Keratinocyte (primary cell): Measurements from ENCODE around the gene MRTFA. TPM values are rescaled to one million over a fixed set of nuclear protein-coding genes. Genes with fewer than 3 reads are reported as not detected.

ENCODE experiments used
- DNase-seq: peaks from one replicate; pipeline ENCODE4 v3.0.0-alpha.2; 2011; ENCODE audit warnings: low read depth, missing footprints, low spot score
- FAIRE-seq: peaks from 2 replicates; lab custom pipeline; 2011; peaks lifted over from hg19 to GRCh38; lab: Jason Lieb, UNC
- H2AFZ ChIP-seq: 2 replicates; pipeline ENCODE4 v1.6.0; 2012; ENCODE audit warnings: low read length, control low read depth, inconsistent platforms; ENCODE audit not compliant: control insufficient read depth
- H3K27ac ChIP-seq: 2 replicates; pipeline ENCODE4 v1.5.1; 2011; ENCODE audit warnings: low read length; ENCODE audit not compliant: control insufficient read depth, insufficient read depth
- H3K27me3 ChIP-seq: 3 replicates; pipeline ENCODE4 v1.6.0; 2011; ENCODE audit warnings: low read length; ENCODE audit not compliant: control insufficient read depth, insufficient read depth; ENCODE audit errors: extremely low read depth
- H3K36me3 ChIP-seq, 2 experiments: 2 replicates in 1 of 2; 3 replicates in 1 of 2; pipeline ENCODE4 v1.5.1; 2011; ENCODE audit warnings: low read length in 2 of 2, mild to moderate bottlenecking in 1 of 2; ENCODE audit not compliant: control insufficient read depth in 2 of 2, insufficient read depth in 2 of 2; ENCODE audit errors: extremely low read depth in 1 of 2
- H3K4me1 ChIP-seq: 3 replicates; pipeline ENCODE4 v1.5.1; 2011; ENCODE audit warnings: low read length; ENCODE audit not compliant: control insufficient read depth, insufficient read depth; ENCODE audit errors: extremely low read depth
- H3K4me2 ChIP-seq: 3 replicates; pipeline ENCODE4 v1.6.0; 2011; ENCODE audit warnings: low read depth, low read length; ENCODE audit not compliant: control insufficient read depth, insufficient read depth; ENCODE audit errors: extremely low read depth
- H3K4me3 ChIP-seq, 3 experiments: fragments of 200-600 bp in 1 of 3; sonication (generic) in 1 of 3; 2 replicates in 2 of 3; 3 replicates in 1 of 3; pipeline ENCODE4 v1.5.1; 2011 to 2016; ENCODE audit warnings: low read length in 3 of 3, mild to moderate bottlenecking in 3 of 3, control low read depth in 2 of 3, inconsistent platforms in 1 of 3, low read depth in 1 of 3, mixed read lengths in 1 of 3, mixed run types in 1 of 3, moderate library complexity in 1 of 3; ENCODE audit not compliant: control insufficient read depth in 2 of 3, insufficient read depth in 2 of 3; ENCODE audit errors: extremely low read depth in 1 of 3
- H3K79me2 ChIP-seq: 2 replicates; pipeline ENCODE4 v1.6.0; 2012; ENCODE audit warnings: low read length; ENCODE audit not compliant: control insufficient read depth, insufficient read depth
- H3K9ac ChIP-seq: 3 replicates; pipeline ENCODE4 v1.6.0; 2011; ENCODE audit warnings: low read length; ENCODE audit not compliant: control insufficient read depth, insufficient read depth; ENCODE audit errors: extremely low read depth
- H3K9me1 ChIP-seq: 3 replicates; pipeline ENCODE4 v1.6.0; 2011; ENCODE audit warnings: low read length; ENCODE audit not compliant: control insufficient read depth, insufficient read depth; ENCODE audit errors: extremely low read depth
- H3K9me3 ChIP-seq: 2 replicates; pipeline ENCODE4 v1.5.1; 2012; ENCODE audit warnings: low read depth, low read length; ENCODE audit not compliant: control insufficient read depth
- H4K20me1 ChIP-seq: 3 replicates; pipeline ENCODE4 v1.6.0; 2011; ENCODE audit warnings: low read length; ENCODE audit not compliant: control insufficient read depth, insufficient read depth; ENCODE audit errors: extremely low read depth
- CTCF ChIP-seq, 3 experiments: IDR thresholded peaks in 1 of 3; conservative IDR thresholded peaks in 1 of 3; optimal IDR thresholded peaks in 1 of 3; 2 replicates in 2 of 3; 3 replicates in 1 of 3; pipeline versions ENCODE3 to v1.5.1; 2011; ENCODE audit warnings: low read length in 3 of 3, mild to moderate bottlenecking in 3 of 3, moderate library complexity in 2 of 3, control low read depth in 1 of 3, inconsistent platforms in 1 of 3; ENCODE audit not compliant: insufficient read depth in 2 of 3; ENCODE audit errors: extremely low read depth in 1 of 3
- EZH2 ChIP-seq: IDR thresholded peaks from one replicate; pipeline ENCODE4 v1.6.1; 2012; ENCODE audit warnings: inconsistent platforms, mild to moderate bottlenecking, low read length, moderate library complexity
- dilution Hi-C: fragments of 300-500 bp; cut with MboI; formaldehyde crosslinking; loops from one replicate; pipeline ENCODE4 v1.7.0; 2020; ENCODE audit warnings: low sequenced_read_pairs; ENCODE audit not compliant: extremely low pct_ligation_motif_present
- polyA plus RNA-seq, 5 experiments: library from polyadenylated mRNA; depleted of rRNA in 3 of 5; stranded (reverse) in 3 of 5; stranded (forward) in 1 of 5; unstranded in 1 of 5; fragments of >200 nt; gene quantifications; 1 replicate in 1 of 5; 2 replicates in 3 of 5; 3 replicates in 1 of 5; pipeline versions ENCODE4 v1.2.1 to v1.2.3, GENCODE V29; 2011 to 2012; ENCODE audit warnings: missing spikeins in 2 of 5, low read depth in 1 of 5, low replicate concordance in 1 of 5

MRTFA gene
- polyA plus RNA-seq, 1 donor (not counting 4 experiments of a cell fraction or from before 2014, with no cell fraction given) = 6.5 TPM

GRCh38 chr22:40416636-40417035, 219.9 kb downstream of the MRTFA start:
- Histone ChIP-seq H3K4me3 (no peak overlapping the region), H3K79me2 (no peaks in the 10 kb centered on the region), H3K9me3 (no peaks in the 10 kb centered on the region), H2AFZ (no peak overlapping the region), H4K20me1 (no peaks in the 10 kb centered on the region), H3K4me2 (no peak overlapping the region), H3K9ac (no peak overlapping the region), H3K27ac (no peak overlapping the region), H3K4me1 (peaks cover 15% of the 10 kb centered on the region), H3K36me3 (peaks cover 41 to 48% of the 10 kb centered on the region in 2 experiments), H3K27me3 (no peaks in the 10 kb centered on the region), H3K9me1 (no peaks in the 10 kb centered on the region)
- TF ChIP-seq EZH2 (no peak), CTCF (optimal IDR thresholded peaks at IDR 0.05 in 1 of 3, IDR thresholded peaks at IDR 0.05 in 1 of 3, conservative IDR thresholded peaks at IDR 0.05 in 1 of 3; ENCODE audit: extremely low read depth in 1 of 3, insufficient read depth in 2 of 3, low read length in 3 of 3) (no peak)
- dilution Hi-C loops = no loop called here
- no peak for FAIRE-seq
- no peak for DNase-seq

- Histone ChIP-seq H4K20me1 (no peaks in the 10 kb centered on the region), H3K9me3 (no peaks in the 10 kb centered on the region), H3K36me3 (peaks cover 41 to 48% of the 10 kb centered on the region in 2 experiments), H3K4me3 (no peak overlapping the region), H3K27ac (no peak overlapping the region), H3K27me3 (no peaks in the 10 kb centered on the region), H3K4me1 (peaks cover 15% of the 10 kb centered on the region), H3K9ac (no peak overlapping the region), H3K79me2 (no peaks in the 10 kb centered on the region), H2AFZ (no peak overlapping the region), H3K4me2 (no peak overlapping the region), H3K9me1 (no peaks in the 10 kb centered on the region)
- dilution Hi-C loops = no loop called here
- TF ChIP-seq CTCF (optimal IDR thresholded peaks at IDR 0.05 in 1 of 3, IDR thresholded peaks at IDR 0.05 in 1 of 3, conservative IDR thresholded peaks at IDR 0.05 in 1 of 3; ENCODE audit: extremely low read depth in 1 of 3, insufficient read depth in 2 of 3, low read length in 3 of 3) (no peak), EZH2 (no peak)
- FAIRE-seq (no peak), DNase-seq (no peak)
These were observed 220.3 kb downstream of the MRTFA start for GRCh38 chr22:40416267-40416570.
